Limb (tissue), 2 donors: ENCODE results near the gene CTSL.
"Not testable (repeated sequence)": the region's sequence is repeated elsewhere in the genome, so short reads cannot be mapped to it uniquely, and the experiment has no call there.

Source experiments
- DNase-seq, 2 donors: peaks; one replicate each; pipeline ENCODE4 v3.0.0-alpha.2; 2016; ENCODE audit errors: extremely low spot score in 2 of 2

CTSL gene

GRCh38 chr9:87758330-87758729 is 32.4 kb downstream of the CTSL start:
- not testable (repeated sequence) for DNase-seq

GRCh38 chr9:87759980-87760379 is 34.1 kb downstream of the CTSL start:
- DNase-seq: not testable (repeated sequence)

GRCh38 chr9:87760529-87760928 is 34.6 kb downstream of the CTSL start:
- no peak for DNase-seq

GRCh38 chr9:87763286-87763685 is 37.4 kb downstream of the CTSL start:
- DNase-seq: no peak

GRCh38 chr9:87765521-87765920 is 39.6 kb downstream of the CTSL start:
- no peak for DNase-seq

GRCh38 chr9:87766697-87767096 is 40.8 kb downstream of the CTSL start:
- DNase-seq: no peak

GRCh38 chr9:87770616-87771315 is 44.8 kb downstream of the CTSL start:
- DNase-seq: no peak

- DNase-seq: peak in 1 of 2 donors; percentile 32
Observed at GRCh38 chr9:87771316-87772006, 45.5 kb downstream of the CTSL start.

GRCh38 chr9:87776481-87777379 is 50.8 kb downstream of the CTSL start:
- no peak for DNase-seq

- DNase-seq: no peak
Observed at GRCh38 chr9:87778996-87779395, 53.1 kb downstream of the CTSL start.
